Renal cortical epithelial cell (primary cell): Measurements from ENCODE around the gene MAGED4B. TPM values are rescaled to one million over a fixed set of nuclear protein-coding genes. Genes with fewer than 3 reads are reported as not detected.
"Not testable (repeated sequence)": the region's sequence is repeated elsewhere in the genome, so short reads cannot be mapped to it uniquely, and the experiment has no call there.

Source experiments
- DNase-seq: peaks from one replicate; pipeline ENCODE4 v3.0.0-alpha.2; 2011; ENCODE audit warnings: low read depth
- total RNA-seq: library from RNA; depleted of rRNA; stranded (reverse); fragments of >200 nt; gene quantifications from 2 replicates; pipeline ENCODE4 v1.2.3, GENCODE V29; 2014

Gene MAGED4B, protein sequence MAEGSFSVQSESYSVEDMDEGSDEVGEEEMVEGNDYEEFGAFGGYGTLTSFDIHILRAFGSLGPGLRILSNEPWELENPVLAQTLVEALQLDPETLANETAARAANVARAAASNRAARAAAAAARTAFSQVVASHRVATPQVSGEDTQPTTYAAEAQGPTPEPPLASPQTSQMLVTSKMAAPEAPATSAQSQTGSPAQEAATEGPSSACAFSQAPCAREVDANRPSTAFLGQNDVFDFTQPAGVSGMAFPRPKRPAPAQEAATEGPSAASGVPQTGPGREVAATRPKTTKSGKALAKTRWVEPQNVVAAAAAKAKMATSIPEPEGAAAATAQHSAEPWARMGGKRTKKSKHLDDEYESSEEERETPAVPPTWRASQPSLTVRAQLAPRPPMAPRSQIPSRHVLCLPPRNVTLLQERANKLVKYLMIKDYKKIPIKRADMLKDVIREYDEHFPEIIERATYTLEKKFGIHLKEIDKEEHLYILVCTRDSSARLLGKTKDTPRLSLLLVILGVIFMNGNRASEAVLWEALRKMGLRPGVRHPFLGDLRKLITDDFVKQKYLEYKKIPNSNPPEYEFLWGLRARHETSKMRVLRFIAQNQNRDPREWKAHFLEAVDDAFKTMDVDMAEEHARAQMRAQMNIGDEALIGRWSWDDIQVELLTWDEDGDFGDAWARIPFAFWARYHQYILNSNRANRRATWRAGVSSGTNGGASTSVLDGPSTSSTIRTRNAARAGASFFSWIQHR
- total RNA-seq = 16.1 and 55.3 TPM in 2 replicates

DNA sequence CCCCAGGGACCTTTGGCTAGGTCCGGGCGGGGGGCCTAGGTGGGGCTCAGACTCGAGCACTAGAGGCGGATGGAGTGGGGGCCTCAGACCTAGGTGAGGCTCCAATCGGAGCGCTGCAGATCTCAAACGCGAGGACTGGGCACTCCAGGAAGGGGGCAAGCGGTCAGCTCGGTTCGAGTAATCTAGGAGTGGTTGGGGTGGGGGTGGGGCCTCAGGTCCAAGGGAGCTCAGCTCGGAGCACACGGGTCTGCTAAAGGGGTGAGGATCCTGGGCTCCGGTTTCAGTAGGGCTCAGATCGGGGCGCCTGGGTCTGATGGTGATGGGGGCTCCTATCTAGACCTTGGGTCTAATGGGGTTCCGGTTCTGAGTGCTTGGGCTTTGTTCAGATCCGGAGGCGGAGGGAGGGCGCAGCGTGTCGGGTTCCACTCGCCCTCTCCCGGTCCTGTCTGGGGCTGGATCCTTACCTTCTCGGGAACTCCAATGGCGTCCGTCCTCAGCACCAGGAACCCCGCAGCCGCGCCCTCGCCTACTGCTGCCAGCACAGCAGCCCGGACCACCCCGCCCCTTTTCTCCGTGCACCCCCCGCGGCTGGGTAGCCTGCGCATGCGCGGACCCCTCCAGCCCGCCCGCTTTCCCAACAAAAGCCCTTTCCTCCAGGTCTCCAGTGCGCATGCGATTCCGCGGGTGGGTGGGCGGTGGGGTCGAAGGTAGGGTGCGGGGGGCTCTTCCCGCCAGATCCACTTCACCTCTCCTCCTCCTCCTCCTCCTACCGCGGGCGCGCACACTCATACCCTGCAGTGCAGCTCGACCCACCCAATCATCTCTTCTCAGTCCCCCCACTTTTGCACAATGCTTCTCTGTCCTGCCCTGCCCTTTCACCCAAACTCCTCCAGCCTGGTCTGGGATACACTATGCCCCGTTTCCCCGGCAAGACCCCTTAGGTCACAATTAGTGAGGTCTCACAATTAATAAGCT is at the start of gene MAGED4B:
MAGED4B (minus strand) TSS at position 518 of the 975 bp plus-strand sequence. CDS start 1,011 bp downstream, outside the sequence.
- not testable (repeated sequence) for DNase-seq

DNA sequence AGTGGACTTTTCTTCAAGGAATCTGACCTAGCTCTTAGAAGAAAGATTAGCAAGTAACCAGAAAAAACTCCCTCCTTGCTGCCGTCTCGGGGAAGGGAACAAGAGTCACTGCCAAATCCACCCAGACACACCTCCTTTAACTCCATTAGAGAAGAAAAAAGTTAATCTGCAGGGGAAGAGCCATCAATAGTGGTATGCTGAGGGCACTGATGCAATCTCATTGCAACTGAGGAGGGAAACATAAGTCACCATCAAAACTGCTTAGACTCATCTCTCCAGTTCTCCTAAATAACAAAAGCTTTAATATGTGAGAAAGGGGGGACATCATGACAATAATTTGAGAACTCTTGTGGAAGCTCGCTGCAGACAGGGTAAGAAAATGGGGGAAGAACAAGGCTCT is 49.3 kb upstream of the MAGED4B start:
- DNase-seq = no peak

DNA sequence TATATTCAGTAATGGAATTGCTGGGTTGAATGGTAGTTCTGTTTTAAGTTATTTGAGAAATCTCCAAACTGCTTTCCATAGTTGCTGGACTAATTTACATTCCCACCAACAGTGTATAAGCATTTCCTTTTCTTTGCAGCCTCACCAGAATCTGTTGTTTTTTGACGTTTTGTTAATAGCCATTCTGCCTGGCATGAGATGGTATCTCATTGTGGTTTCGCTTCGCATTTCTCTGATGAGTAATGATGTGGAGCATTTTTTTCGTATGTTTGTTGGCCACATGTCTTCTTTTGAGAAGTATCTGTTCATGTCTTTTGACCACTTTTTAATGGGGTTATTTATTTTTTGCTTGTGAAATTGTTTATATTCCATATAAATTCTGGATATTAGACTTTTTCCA is 13.6 kb upstream of the MAGED4B start:
- DNase-seq = no peak

DNA sequence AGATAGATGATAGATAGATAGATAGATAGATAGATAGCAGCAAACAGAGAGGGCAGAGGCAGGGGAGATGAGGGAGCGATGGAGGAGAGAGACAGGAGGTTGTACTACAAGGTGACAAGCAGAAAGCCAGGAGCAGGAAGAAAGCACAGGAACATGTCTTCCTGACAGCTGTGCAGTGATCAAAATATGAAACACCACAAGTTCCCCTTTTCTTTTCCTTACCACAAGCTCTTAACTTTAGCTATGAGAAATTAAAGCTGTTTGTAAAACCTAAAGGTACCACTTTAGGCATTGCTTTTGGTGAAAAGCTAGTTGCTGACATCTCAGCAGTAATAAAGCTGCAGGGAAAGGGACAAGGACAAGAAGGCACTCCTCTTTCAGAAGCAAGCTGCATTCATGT is 9.1 kb upstream of the MAGED4B start:
- no peak for DNase-seq

DNA sequence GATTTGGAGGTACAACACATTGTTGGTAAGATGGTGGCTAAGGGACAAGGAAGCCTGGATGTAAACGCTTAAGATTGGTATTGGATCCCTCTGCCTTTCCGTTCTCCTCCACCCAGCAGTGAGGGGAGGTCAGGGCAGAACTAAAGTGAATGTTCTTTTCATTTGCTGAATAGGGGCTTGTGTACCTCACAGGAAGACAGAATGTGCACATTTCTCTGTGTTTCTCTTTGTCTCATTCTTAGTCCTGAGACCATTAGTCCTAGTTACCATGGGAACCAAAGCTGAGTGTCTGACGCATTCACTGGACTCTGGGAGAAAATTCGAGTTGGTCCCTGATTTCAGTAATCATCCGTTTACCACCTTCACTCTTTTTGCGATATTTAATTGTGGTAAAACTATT is 26.7 kb downstream of the MAGED4B start:
- not testable (repeated sequence) for DNase-seq

DNA sequence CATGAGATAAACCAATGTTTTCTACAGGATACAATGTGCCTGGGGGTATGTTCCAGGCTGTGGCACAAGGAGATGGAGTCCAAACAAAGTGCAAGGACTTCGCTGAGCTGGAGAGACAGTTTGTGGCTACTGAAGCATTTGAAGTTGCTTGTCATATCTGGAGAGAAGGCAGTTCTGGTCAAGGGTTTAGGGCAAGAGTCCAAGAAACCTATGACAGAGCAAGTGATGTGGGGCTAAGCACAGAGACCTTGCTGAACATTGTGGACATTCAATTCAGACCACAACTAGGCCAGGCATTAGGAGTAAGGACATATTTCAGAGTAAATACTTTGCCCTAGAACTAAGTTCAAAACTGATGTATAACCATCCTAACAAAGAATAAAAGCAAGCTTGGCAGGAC is 34.8 kb downstream of the MAGED4B start:
- DNase-seq = no peak

DNA sequence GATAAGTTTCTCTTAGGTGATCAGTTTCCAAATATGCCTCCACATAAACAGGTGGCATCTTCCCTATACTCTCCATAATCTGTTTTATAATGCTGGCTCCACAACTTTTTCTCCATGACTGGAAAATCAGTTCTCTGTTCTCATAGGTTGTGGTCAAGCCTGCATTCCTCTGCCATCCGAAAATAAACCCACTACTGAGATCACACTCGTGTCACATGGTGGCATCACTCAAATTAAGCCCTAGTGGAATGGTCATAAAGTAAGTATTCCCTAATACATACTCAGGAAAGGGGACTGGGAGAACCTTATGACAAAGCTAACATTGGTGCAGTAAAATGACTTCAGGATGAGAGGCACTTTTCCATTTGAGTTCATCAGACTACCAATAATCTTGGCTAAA is 37.6 kb downstream of the MAGED4B start:
- DNase-seq = no peak

DNA sequence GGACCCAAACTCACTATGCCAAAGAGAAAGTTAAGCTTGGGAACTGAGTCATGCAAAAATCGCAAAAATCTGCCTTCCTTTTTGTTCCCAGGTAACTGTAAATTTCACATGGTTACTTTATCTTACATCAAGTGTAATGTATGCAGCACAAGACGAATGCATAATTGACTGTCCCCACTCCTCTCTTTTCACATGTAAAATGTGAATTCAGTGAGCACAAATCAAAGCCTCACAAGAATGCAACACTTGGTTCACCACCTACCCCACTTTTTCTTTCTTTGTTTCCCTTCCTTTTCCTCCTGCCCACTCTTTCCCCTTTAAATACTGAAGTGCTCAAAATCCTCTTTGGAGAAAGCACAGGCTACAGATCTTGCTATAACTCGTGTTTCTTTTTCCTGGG is 53.2 kb downstream of the MAGED4B start:
- DNase-seq = no peak

Other genes starting within 250 kb of the MAGED4B start
- gene MAGED1, start 175.6 kb downstream of the MAGED4B start, total RNA-seq = 61.8 and 148 TPM in 2 replicates
- gene MAGED4, start 115.7 kb upstream of the MAGED4B start, total RNA-seq = 31.8 and 42.3 TPM in 2 replicates